HepG2 (cell line): ENCODE data around the gene PRDX2. TPM values are rescaled to one million over a fixed set of nuclear protein-coding genes. Genes with fewer than 3 reads are reported as not detected.

Experiments used
- CTCF ChIP-seq: sonication (generic); formaldehyde crosslinking; IDR thresholded peaks from 2 replicates; pipeline ENCODE4 v1.5.0; 2020; ENCODE audit warnings: mild to moderate bottlenecking, missing genetic modification reagents, moderate library complexity
- PATZ1 ChIP-seq: sonication (generic); formaldehyde crosslinking; IDR thresholded peaks from 2 replicates; pipeline ENCODE4 v1.4.0; 2020; ENCODE audit warnings: missing genetic modification reagents
- PRDM15 ChIP-seq: sonication (generic); formaldehyde crosslinking; IDR thresholded peaks from 2 replicates; pipeline ENCODE4 v1.4.0; 2020; ENCODE audit warnings: missing genetic modification reagents
- SAP130 ChIP-seq: IDR thresholded peaks from 2 replicates; pipeline ENCODE4 v1.6.1; 2016; ENCODE audit warnings: low read depth
- SP4 ChIP-seq: sonication (generic); formaldehyde crosslinking; IDR thresholded peaks from 2 replicates; pipeline ENCODE4 v1.8.1; 2023; ENCODE audit warnings: mild to moderate bottlenecking, missing genetic modification reagents
- ZNF10 ChIP-seq: sonication (generic); formaldehyde crosslinking; IDR thresholded peaks from 2 replicates; pipeline ENCODE4 v1.4.0; 2020; ENCODE audit warnings: mild to moderate bottlenecking, low read depth, missing genetic modification reagents, borderline replicate concordance
- ZNF687 ChIP-seq: sonication (generic); formaldehyde crosslinking; IDR thresholded peaks from 2 replicates; pipeline ENCODE4 v1.5.1; 2020; ENCODE audit warnings: mild to moderate bottlenecking, missing genetic modification reagents, moderate library complexity
- ZNF740 ChIP-seq: sonication (generic); formaldehyde crosslinking; IDR thresholded peaks from 2 replicates; pipeline ENCODE4 v1.4.0; 2020; ENCODE audit warnings: missing genetic modification reagents
- ZNF777 ChIP-seq: sonication (generic); formaldehyde crosslinking; IDR thresholded peaks from 2 replicates; pipeline ENCODE4 v1.4.0; 2020; ENCODE audit warnings: missing genetic modification reagents
- ZNF883 ChIP-seq: sonication (generic); formaldehyde crosslinking; IDR thresholded peaks from 2 replicates; pipeline ENCODE4 v1.5.1; 2020; ENCODE audit warnings: mild to moderate bottlenecking, missing genetic modification reagents; ENCODE audit errors: not compliant biosample characterization
- ZSCAN25 ChIP-seq: sonication (generic); formaldehyde crosslinking; IDR thresholded peaks from 2 replicates; pipeline ENCODE4 v1.8.0; 2022; ENCODE audit warnings: mild to moderate bottlenecking, missing genetic modification reagents
- ZXDC ChIP-seq: sonication (generic); formaldehyde crosslinking; IDR thresholded peaks from 2 replicates; pipeline ENCODE4 v1.5.0; 2020; ENCODE audit warnings: mild to moderate bottlenecking, missing genetic modification reagents
- polyA plus RNA-seq, 8 experiments: library from polyadenylated mRNA; depleted of rRNA in 3 of 8; stranded (reverse) in 7 of 8; unstranded in 1 of 8; fragments of >200 nt; fragmentation: Illumina TruSeq in 4 of 8; extraction: Trizol in 4 of 8; gene quantifications; 2 replicates each; pipeline versions ENCODE4 v1.2.1 to v1.2.3, GENCODE V29; 2011 to 2016; ENCODE audit warnings: low read depth in 4 of 8, missing spikeins in 1 of 8, mixed read lengths in 1 of 8; ENCODE audit not compliant: insufficient read depth in 1 of 8
- total RNA-seq, 5 experiments: library from RNA; depleted of rRNA; stranded (reverse); fragments of >200 nt; fragmentation: Illumina TruSeq; extraction: Trizol; gene quantifications; 2 replicates each; pipeline ENCODE4 v1.2.3, GENCODE V29; 2016; ENCODE audit warnings: low read depth in 1 of 5

PRDX2 gene
- total and polyA plus RNA-seq, 2 of the 13 experiments (the other 11 are each of a cell fraction or from before 2014, with no cell fraction given) = 218 to 381 TPM

GRCh38 chr19:12838182-12838885 lies 36.7 kb upstream of the PRDX2 start, which contains the start of gene MAST1 (continued):
- TF ChIP-seq PRDM15 (peak; percentile 73), ZNF883 (CRISPR knock-in tag) (peak; percentile 14), ZNF10 (CRISPR knock-in tag) (no peak), SAP130 (CRISPR knock-in tag) (peak; percentile 25; the same call in 1 of the 2 replicates), ZXDC (CRISPR knock-in tag) (0 out of 2 replicates have a peak, but pooled peaks have one; percentile 36), PATZ1 (CRISPR knock-in tag) (peak; percentile 93), ZNF777 (CRISPR knock-in tag) (peak; percentile 72; the same call in 1 of the 2 replicates), SP4 (peak; percentile 56; the same call in 1 of the 2 replicates), CTCF (peak; percentile 56; the same call in 1 of the 2 replicates), ZNF687 (CRISPR knock-in tag) (peak; percentile 48; the same call in 1 of the 2 replicates), ZSCAN25 (peak; percentile 90; the same call in 1 of the 2 replicates), ZNF740 (no peak)
